ENCODE data around the gene COL23A1. TPM values are rescaled to one million over a fixed set of nuclear protein-coding genes. Genes with fewer than 3 reads are reported as not detected.

COL23A1 gene
- total and polyA plus RNA-seq, 2 experiments from 2014 or later: 1.1 to 5.1 TPM

- Histone ChIP-seq H3K36me3 (replicated peaks; ENCODE audit: insufficient read depth, low read depth) (no peaks in the 10 kb centered on the region), H3K9me2 (replicated peaks; ENCODE audit: insufficient read depth) (no peaks in the 10 kb centered on the region), H3K27me3 (no peaks in the 10 kb centered on the region), H3K4me1 (ENCODE audit: insufficient read depth) (no peaks in the 10 kb centered on the region), H4K20me1 (ENCODE audit: insufficient read depth, poor library complexity, severe bottlenecking) (no peaks in the 10 kb centered on the region), H3K9me3 (ENCODE audit: low read depth) (no peaks in the 10 kb centered on the region), H3K4me2 (no peak overlapping the region), H3K27ac (no peak overlapping the region), H2AFZ (no peak overlapping the region), H3K4me3 (no peak overlapping the region), H3K79me2 (no peaks in the 10 kb centered on the region)
- no peak for DNase-seq (ENCODE audit: low spot score)
- WGBS (ENCODE audit: low lambda C conversion rate, missing lambda C conversion rate): 93% methylated on average over 4 of the region's 4 CpGs
- no peak for TF ChIP-seq CTCF (IDR thresholded peaks at IDR 0.05; ENCODE audit: poor library complexity)
- no peak for TF ChIP-seq EZH2phosphoT487 (IDR thresholded peaks at IDR 0.05; ENCODE audit: low read depth, severe bottlenecking, unreplicated experiment)
Observed at GRCh38 chr5:178271231-178271630, 319.0 kb downstream of the COL23A1 start.

- Histone ChIP-seq H2AFZ (no peak overlapping the region), H3K4me2 (no peak overlapping the region), H3K36me3 (replicated peaks; ENCODE audit: insufficient read depth, low read depth) (no peaks in the 10 kb centered on the region), H3K27ac (no peak overlapping the region), H3K4me3 (no peak overlapping the region), H3K9me2 (replicated peaks; ENCODE audit: insufficient read depth) (no peaks in the 10 kb centered on the region), H4K20me1 (ENCODE audit: insufficient read depth, poor library complexity, severe bottlenecking) (no peaks in the 10 kb centered on the region), H3K27me3 (no peaks in the 10 kb centered on the region), H3K9me3 (ENCODE audit: low read depth) (no peaks in the 10 kb centered on the region), H3K4me1 (ENCODE audit: insufficient read depth) (no peaks in the 10 kb centered on the region), H3K79me2 (no peaks in the 10 kb centered on the region)
- TF ChIP-seq EZH2 (IDR thresholded peaks at IDR 0.05; ENCODE audit: borderline replicate concordance) (no peak), CTCF (IDR thresholded peaks at IDR 0.05; ENCODE audit: poor library complexity) (no peak), EZH2phosphoT487 (IDR thresholded peaks at IDR 0.05; ENCODE audit: low read depth, severe bottlenecking, unreplicated experiment) (no peak)
- no peak for DNase-seq (ENCODE audit: low spot score)
- 100% methylated on average over 1 of the region's 1 CpG for WGBS (ENCODE audit: low lambda C conversion rate, missing lambda C conversion rate)
Observed at GRCh38 chr5:178269499-178269898, 320.7 kb downstream of the COL23A1 start.

- H3K9me2 ChIP-seq (replicated peaks; ENCODE audit: insufficient read depth): no peaks in the 10 kb centered on the region
- H3K4me1 ChIP-seq (ENCODE audit: insufficient read depth): no peaks in the 10 kb centered on the region
- 88% methylated on average over 10 of the region's 10 CpGs for WGBS (ENCODE audit: low lambda C conversion rate, missing lambda C conversion rate)
- H4K20me1 ChIP-seq (ENCODE audit: insufficient read depth, poor library complexity, severe bottlenecking): no peaks in the 10 kb centered on the region
- no peak overlapping the region for H2AFZ ChIP-seq
- H3K4me3 ChIP-seq: no peak overlapping the region
- DNase-seq (ENCODE audit: low spot score): no peak
- no peaks in the 10 kb centered on the region for H3K36me3 ChIP-seq (replicated peaks; ENCODE audit: insufficient read depth, low read depth)
- H3K79me2 ChIP-seq: no peaks in the 10 kb centered on the region
- no peaks in the 10 kb centered on the region for H3K27me3 ChIP-seq
- H3K9me3 ChIP-seq (ENCODE audit: low read depth): no peaks in the 10 kb centered on the region
- H3K27ac ChIP-seq: no peak overlapping the region
- H3K4me2 ChIP-seq: no peak overlapping the region
- TF ChIP-seq CTCF (IDR thresholded peaks at IDR 0.05; ENCODE audit: poor library complexity): no peak
- no peak for TF ChIP-seq EZH2 (IDR thresholded peaks at IDR 0.05; ENCODE audit: borderline replicate concordance)
- no peak for TF ChIP-seq EZH2phosphoT487 (IDR thresholded peaks at IDR 0.05; ENCODE audit: low read depth, severe bottlenecking, unreplicated experiment)
Observed at GRCh38 chr5:178267876-178268275, 322.3 kb downstream of the COL23A1 start.

GRCh38 chr5:178267245-178267644 is 322.9 kb downstream of the COL23A1 start:
- 80% methylated on average over 6 of the region's 6 CpGs for WGBS (ENCODE audit: low lambda C conversion rate, missing lambda C conversion rate)
- DNase-seq (ENCODE audit: low spot score): no peak
- Histone ChIP-seq H3K4me1 (ENCODE audit: insufficient read depth) (no peaks in the 10 kb centered on the region), H2AFZ (no peak overlapping the region), H4K20me1 (ENCODE audit: insufficient read depth, poor library complexity, severe bottlenecking) (no peaks in the 10 kb centered on the region), H3K27me3 (no peaks in the 10 kb centered on the region), H3K9me2 (replicated peaks; ENCODE audit: insufficient read depth) (no peaks in the 10 kb centered on the region), H3K4me3 (no peak overlapping the region), H3K79me2 (no peaks in the 10 kb centered on the region), H3K4me2 (no peak overlapping the region), H3K36me3 (replicated peaks; ENCODE audit: insufficient read depth, low read depth) (no peaks in the 10 kb centered on the region), H3K9me3 (ENCODE audit: low read depth) (no peaks in the 10 kb centered on the region), H3K27ac (no peak overlapping the region)
- TF ChIP-seq CTCF (IDR thresholded peaks at IDR 0.05; ENCODE audit: poor library complexity): no peak
- TF ChIP-seq EZH2phosphoT487 (IDR thresholded peaks at IDR 0.05; ENCODE audit: low read depth, severe bottlenecking, unreplicated experiment): no peak
- no peak for TF ChIP-seq EZH2 (IDR thresholded peaks at IDR 0.05; ENCODE audit: borderline replicate concordance)

Data from hepatocyte (in vitro differentiated cells).